Colonic mucosa (tissue), 4 donors: ENCODE measurements around the gene PRKAB1. TPM values are rescaled to one million over a fixed set of nuclear protein-coding genes. Genes with fewer than 3 reads are reported as not detected.

Experiments
- DNase-seq: peaks from one replicate; pipeline ENCODE4 v3.0.0-alpha.2; 2020
- H3K27ac ChIP-seq: fragments of 200-600 bp; one replicate; pipeline ENCODE4 v1.8.0; 2021
- H3K27me3 ChIP-seq: fragments of 200-600 bp; one replicate; pipeline ENCODE4 v1.8.0; 2021
- H3K36me3 ChIP-seq: fragments of 200-600 bp; one replicate; pipeline ENCODE4 v1.8.0; 2021
- H3K4me1 ChIP-seq: fragments of 200-600 bp; one replicate; pipeline ENCODE4 v1.8.0; 2021; ENCODE audit warnings: mild to moderate bottlenecking
- H3K4me3 ChIP-seq: fragments of 200-600 bp; one replicate; pipeline ENCODE4 v1.8.0; 2021
- H3K9ac ChIP-seq, 2 donors: one replicate each; pipeline ENCODE4 v1.7.0; 2013; ENCODE audit warnings: control low read depth in 2 of 2, low read depth in 2 of 2, low read length in 2 of 2
- H3K9me3 ChIP-seq: fragments of 200-600 bp; one replicate; pipeline ENCODE4 v1.8.0; 2021
- intact Hi-C: fragments of 100-400 bp; cut with DNase I; formaldehyde crosslinking; loops from one replicate; pipeline ENCODE4 v1.14.1; 2022
- total RNA-seq, 2 donors: library from RNA; stranded (reverse); fragmentation: NEBNext Ultra II Directional in 1 of 2; extraction: Animal tissue kit (Norgen Biotek cat#: 25700) in 1 of 2; gene quantifications; one replicate each; pipeline ENCODE4 v1.2.1, GENCODE V29; 2021
- TF ChIP-seq, protein P1 (sequence below): fragments of 200-600 bp; IDR thresholded peaks from one replicate; pipeline ENCODE4 v1.8.0; 2022; ENCODE audit warnings: antibody characterized with exemption, mild to moderate bottlenecking
- donor health status: healthy.
- donor health status: DM: no; HTN: no; CAD: no.
- donor health status: DM: no; HTN: no; CAD: no.

PRKAB1 gene
- total RNA-seq, 2 donors from 2014 or later = 70.4 to 76.7 TPM

DNA sequence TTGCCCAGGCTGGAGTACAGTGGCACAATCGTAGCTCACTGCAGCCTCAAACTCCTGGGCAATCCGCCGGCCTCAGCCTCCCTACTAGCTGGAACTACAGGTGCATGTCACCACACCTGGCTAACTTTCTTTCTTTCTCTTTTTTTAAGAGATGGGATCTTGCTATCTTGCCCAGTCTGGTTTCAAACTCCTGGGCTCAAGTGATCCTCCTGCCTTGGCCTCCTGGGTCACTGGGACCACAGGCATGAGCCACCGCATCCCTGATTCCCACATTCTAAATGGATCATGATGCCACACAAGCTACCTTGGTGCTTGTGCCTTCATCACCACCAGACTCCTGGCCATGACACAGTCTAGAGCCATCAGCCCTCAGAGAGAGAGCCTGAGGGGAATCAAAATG lies 43.8 kb downstream of the PRKAB1 start:
- Histone ChIP-seq H3K27me3 (no peaks in the 10 kb centered on the region), H3K9ac (no peak overlapping the region), H3K9me3 (no peaks in the 10 kb centered on the region), H3K4me3 (no peak overlapping the region), H3K27ac (no peak overlapping the region), H3K36me3 (no peaks in the 10 kb centered on the region), H3K4me1 (no peaks in the 10 kb centered on the region)
- TF ChIP-seq, protein P1, sequence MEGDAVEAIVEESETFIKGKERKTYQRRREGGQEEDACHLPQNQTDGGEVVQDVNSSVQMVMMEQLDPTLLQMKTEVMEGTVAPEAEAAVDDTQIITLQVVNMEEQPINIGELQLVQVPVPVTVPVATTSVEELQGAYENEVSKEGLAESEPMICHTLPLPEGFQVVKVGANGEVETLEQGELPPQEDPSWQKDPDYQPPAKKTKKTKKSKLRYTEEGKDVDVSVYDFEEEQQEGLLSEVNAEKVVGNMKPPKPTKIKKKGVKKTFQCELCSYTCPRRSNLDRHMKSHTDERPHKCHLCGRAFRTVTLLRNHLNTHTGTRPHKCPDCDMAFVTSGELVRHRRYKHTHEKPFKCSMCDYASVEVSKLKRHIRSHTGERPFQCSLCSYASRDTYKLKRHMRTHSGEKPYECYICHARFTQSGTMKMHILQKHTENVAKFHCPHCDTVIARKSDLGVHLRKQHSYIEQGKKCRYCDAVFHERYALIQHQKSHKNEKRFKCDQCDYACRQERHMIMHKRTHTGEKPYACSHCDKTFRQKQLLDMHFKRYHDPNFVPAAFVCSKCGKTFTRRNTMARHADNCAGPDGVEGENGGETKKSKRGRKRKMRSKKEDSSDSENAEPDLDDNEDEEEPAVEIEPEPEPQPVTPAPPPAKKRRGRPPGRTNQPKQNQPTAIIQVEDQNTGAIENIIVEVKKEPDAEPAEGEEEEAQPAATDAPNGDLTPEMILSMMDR = no peak
- DNase-seq = no peak
- intact Hi-C loops = no loop called here

DNA sequence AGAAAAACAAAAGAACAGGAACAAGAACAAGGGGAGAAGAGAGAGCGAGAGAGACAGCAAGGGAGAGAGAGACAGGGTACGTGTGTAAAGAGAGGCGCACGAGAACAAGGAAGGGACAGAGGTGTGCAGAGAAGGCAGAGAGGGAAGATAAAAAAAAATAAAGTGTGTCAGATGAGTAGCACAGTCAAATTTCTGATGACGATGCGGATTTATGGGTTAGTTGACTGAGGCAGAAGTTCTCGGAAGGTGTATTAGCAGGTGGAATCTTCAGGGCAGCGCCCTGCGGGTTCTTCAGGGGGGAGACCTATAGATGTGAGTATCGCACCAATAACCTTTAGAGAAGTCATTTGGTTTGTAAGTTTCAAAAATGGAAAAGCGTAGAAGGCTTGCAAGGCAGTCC lies 44.8 kb downstream of the PRKAB1 start:
- H3K4me3 ChIP-seq = no peak overlapping the region
- no peak overlapping the region for H3K27ac ChIP-seq
- intact Hi-C loops = no loop called here
- H3K4me1 ChIP-seq = no peaks in the 10 kb centered on the region
- TF ChIP-seq, protein P1 = no peak
- no peaks in the 10 kb centered on the region for H3K9me3 ChIP-seq
- no peaks in the 10 kb centered on the region for H3K36me3 ChIP-seq
- no peak for DNase-seq
- no peak overlapping the region for H3K9ac ChIP-seq
- H3K27me3 ChIP-seq = no peaks in the 10 kb centered on the region

DNA sequence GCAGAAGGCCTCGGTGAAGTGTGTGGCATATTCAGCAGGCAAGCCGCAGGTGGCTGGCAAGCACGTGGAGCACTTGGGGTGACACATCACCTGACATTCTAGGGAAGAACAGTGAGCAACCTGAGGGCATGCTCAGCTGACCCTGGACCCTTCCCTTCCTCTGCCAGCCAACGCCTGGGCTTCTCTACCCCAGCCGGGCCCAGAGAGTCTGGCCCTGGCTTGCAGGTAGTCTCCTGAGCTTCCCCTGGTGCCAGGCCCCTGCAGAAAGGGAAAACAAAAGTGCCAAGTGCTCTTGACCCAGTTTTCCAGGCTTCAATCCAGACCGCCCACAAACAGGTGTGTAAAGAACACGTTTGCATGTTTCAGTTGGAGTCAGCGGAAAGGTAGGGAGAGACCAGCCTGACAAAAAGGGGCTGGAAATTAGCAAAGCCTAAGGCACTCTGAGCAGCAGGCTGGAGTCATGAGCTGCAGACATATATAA lies 45.7 kb downstream of the PRKAB1 start:
- TF ChIP-seq, protein P1 = no peak
- intact Hi-C loops = no loop called here
- no peak overlapping the region for H3K4me3 ChIP-seq
- no peaks in the 10 kb centered on the region for H3K27me3 ChIP-seq
- H3K27ac ChIP-seq = no peak overlapping the region
- no peaks in the 10 kb centered on the region for H3K4me1 ChIP-seq
- H3K9ac ChIP-seq = no peak overlapping the region
- DNase-seq = no peak
- no peaks in the 10 kb centered on the region for H3K9me3 ChIP-seq
- H3K36me3 ChIP-seq = no peaks in the 10 kb centered on the region

DNA sequence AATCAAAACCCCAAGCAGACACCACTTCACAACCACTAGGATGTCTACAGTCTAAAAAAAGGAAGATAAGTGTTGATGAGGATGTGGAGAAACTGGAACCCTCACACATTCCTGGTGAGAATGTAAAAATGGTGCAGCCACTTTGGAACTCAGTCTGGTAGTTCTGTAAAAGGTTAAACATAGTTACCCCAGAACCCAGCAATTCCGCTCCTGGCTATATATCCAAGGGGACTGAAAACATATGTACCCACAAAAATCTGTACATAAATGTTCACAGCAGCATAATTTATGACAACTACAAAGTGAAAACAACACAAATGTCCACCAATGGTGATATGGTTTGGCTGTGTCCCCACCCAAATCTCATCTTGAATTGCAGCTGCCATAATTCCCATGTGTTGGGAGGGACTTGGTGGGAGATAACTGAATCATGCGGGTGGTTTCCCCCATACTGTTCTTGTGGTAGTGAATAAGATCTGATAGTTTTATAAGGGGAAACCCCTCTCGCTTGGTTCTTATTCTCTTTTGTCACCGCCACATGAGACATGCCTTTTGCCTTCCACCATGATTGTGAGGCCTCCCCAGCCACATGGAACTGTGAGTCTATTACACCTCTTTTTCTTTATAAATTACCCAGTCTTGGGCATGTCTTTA lies 46.8 kb downstream of the PRKAB1 start:
- no peaks in the 10 kb centered on the region for H3K27me3 ChIP-seq
- no peaks in the 10 kb centered on the region for H3K9me3 ChIP-seq
- H3K9ac ChIP-seq = no peak overlapping the region
- intact Hi-C loops = no loop called here
- no peak overlapping the region for H3K27ac ChIP-seq
- DNase-seq = no peak
- TF ChIP-seq, protein P1 = no peak
- no peaks in the 10 kb centered on the region for H3K36me3 ChIP-seq
- H3K4me1 ChIP-seq = no peaks in the 10 kb centered on the region
- no peak overlapping the region for H3K4me3 ChIP-seq

DNA sequence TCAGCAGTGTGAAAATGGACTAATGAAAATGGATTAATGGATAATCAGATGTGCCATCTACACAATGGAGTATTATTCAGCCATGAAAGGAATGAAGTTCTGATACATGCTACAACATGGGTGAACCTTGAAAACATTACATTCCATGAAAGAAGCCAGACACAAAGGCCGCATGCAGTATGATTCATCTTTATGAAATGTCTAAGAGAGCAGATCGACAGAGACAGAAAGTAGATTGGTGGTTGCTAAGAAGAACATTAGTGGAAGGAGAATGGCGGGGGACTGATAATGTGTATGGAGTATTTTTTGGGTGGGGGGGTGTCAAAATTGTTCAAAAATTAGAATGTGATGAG lies 47.3 kb downstream of the PRKAB1 start:
- Histone ChIP-seq H3K36me3 (no peaks in the 10 kb centered on the region), H3K9ac (no peak overlapping the region), H3K27me3 (no peaks in the 10 kb centered on the region), H3K4me3 (no peak overlapping the region), H3K27ac (no peak overlapping the region), H3K9me3 (no peaks in the 10 kb centered on the region), H3K4me1 (no peaks in the 10 kb centered on the region)
- TF ChIP-seq, protein P1 = no peak
- intact Hi-C loops = no loop called here
- no peak for DNase-seq
